NCI-H69 (cell line): ENCODE measurements around the gene PRM2.
"Not testable (repeated sequence)": the region's sequence is repeated elsewhere in the genome, so short reads cannot be mapped to it uniquely, and the experiment has no call there.

Source experiments
- DNase-seq: peaks from one replicate; lab custom pipeline; 2025; lab: John Stamatoyannopoulos, UW

PRM2 gene

DNA sequence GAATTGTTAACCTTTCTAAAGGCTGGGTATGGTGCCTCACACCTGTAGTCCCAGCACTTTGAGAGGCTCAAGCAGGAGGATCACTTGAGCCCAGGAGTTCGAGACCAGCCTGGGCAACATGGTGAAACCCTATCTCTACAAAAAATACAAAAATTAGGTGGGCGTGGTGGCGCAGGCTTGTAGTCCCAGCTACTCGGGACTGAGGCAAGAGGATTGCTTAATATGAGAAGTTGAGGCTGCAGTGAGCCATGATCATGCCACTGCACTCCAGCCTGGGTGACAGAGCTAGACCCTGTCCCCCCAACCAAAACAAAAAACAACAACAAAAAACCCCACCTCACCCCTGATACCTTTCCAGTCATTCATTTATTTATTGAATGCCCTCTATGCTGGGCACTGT lies 13.4 kb upstream of the PRM2 start:
- not testable (repeated sequence) for DNase-seq

DNA sequence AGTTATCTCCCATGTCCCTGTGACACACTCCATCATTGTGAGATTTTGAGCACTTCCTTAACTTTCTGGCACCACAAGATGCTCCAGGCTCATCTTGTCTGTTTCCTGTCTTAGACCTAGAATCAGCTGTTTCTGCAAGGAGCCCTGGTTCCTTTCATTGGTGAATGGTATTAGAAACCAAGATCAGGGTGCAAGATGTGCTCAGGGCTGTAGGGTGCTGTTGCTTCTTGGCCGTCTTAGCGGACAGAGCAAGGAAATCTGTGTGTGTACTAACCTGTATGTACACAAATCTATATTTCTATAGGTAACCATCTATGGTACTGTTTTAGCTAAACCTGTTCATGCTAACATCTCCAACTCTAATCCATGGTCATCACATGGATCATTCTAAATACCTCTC lies 12.9 kb upstream of the PRM2 start:
- no peak for DNase-seq

DNA sequence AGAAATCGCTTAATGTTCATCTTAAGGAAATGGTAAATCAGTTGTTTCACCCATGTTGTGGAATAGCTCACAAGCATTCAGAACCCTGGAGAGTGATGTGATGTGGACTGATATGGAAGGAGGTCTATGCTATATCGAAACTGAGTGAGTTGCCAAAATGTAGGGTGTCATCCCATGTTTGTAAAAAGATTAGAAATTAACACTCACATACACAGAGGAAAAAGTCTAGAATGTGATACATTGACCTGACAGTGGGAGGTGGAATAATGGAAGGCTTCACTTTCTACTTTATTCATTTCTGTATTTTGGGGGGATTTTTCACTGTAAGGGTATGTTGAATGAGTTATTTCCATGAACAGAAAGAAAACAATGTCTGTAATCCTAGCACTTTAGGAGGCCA lies 9.6 kb upstream of the PRM2 start:
- no peak for DNase-seq

DNA sequence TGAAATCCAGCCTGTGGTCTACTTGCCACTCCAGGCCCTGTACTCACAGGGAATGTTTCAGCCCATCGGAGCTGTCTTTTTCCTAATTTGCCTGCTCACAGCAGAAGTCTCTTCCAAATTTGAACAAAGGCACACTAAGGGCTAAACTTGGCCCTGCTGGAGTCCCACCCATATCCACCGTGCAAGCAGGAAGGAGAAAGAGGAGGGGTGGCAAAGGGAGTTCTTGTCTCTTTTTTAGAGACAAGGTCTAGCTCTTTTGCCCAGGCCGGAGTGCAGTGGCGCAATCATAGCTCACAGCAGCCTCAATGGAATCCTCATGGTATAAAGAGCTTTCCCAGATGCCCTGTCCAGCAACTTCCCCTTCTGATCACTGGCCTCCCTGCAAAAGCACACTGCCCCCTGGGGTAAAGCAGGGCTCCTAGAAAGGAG lies 7.6 kb upstream of the PRM2 start:
- no peak for DNase-seq

DNA sequence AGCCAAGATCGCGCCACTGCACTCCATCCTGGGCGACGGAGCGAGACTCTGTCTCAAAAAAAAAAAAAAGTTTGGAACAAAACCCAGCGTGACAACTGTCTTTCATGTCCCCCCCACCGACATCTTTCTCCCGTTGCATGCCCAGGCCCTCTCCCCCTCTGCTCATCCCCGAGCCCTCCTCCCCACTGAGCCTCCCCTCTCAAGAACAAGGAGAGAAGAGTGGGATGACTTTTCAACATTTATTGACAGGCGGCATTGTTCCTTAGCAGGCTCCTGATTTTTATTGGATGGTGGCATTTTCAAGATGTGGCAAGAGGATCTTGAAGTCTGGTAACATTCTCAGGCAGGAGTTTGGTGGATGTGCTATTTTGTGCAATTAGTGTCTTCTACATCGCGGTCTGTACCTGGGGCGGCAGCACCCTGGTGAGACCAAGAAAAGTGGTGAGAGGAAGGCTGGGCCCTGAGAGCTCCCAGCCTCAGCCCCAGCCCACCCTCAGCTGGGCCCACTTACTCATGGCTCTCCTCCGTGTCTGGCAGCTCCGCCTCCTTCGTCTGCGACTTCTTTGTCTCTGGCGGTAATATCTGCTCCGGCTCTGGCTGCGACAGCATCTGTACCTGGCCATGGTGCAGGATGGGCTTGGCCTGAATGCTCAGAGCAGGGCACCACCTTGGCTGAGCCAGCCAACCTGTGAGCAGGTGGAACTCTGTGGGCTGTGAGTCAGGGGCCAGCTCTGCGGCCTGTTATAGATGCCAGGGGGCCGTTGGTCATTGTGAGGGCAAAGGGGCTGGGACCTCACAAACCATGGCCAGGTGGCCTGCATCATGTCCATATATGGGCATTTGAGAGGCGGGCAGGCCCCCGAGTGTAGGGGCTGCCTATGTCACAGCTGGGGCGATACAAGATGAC lies 4.6 kb upstream of the PRM2 start, which contains the start of gene PRM1:
TSS of gene PRM1 (minus strand) at position 715 of the 907 bp plus-strand sequence. CDS start at position 623, 92 bp downstream.
- DNase-seq: no peak

DNA sequence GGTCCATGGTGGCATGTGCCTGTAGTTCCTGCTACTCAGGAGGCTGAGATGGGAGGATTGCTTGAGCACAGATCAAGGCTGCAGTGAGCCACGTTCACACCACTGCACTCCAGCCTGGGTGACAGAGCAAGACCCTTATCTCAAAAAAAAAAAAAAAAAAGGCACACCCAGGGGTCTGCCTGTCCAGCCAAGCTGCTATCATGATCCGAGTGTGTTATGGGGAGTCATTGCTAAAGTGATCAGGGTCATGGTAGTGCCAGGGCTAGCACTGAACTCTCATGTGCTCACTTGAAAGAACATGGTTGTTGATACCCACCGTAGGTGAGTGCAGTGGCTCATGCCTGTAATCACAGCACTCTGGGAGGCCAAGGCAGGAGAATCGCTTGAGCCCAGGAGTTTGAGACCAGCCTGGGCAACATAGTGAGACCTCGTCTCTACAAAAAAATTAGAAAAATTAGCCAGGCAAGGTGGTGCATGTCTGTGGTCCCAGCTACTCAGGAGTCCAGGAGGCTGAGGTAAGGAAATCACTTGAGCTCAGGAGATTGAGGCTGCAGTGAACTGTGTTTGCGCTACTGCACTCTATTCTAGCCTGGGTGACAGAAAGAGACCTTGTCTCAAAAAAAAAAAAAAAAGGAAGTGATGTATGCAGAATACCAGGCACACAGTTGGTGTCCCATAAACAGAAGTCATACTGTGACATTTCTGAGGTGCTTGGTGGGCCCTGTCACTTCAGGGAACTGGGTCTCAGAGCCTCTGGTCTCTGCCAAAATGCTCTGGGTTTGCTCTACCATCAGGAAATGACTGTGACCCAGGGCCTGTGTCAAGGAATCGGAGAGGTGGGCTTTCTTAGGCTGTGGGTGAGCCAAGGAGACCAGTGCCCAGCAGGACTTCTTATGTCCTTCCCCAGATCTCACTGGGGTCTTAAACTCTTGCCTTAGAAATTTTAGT lies 2.7 kb upstream of the PRM2 start:
- no peak for DNase-seq

DNA sequence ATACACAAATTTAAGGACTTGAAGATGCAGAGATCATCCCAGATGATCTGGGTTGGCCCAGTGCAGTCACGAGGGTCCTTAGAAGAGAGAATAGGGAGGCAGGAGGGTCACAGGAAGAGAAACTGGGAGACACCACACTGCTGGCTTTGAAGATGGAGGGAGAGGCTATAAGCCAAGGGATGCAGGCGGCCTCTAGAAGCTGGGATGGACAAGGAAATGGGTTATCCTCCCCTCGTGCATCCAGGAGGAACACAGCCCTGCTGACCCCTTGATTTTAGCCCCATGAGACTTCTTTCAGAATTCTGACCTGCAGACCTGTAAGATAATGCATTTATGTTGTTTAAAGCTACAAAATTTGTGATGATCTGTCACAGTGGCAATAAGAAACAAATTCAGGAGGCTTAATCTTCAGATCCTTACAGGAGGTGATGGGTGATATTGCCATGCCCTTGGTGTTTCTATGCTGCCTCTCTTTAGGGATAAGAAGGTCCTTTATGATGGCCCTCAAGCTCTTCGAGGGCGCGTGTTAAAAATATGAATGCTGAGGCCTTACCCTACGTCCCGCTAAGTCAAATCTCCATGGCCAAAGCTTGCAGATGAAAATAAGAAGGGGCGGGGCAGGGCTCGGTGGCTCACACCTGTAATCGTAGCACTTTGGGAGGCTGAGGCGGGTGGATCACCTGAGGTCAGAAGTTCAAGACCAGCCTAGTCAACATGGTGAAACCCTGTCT lies 1.5 kb upstream of the PRM2 start:
- DNase-seq: no peak

DNA sequence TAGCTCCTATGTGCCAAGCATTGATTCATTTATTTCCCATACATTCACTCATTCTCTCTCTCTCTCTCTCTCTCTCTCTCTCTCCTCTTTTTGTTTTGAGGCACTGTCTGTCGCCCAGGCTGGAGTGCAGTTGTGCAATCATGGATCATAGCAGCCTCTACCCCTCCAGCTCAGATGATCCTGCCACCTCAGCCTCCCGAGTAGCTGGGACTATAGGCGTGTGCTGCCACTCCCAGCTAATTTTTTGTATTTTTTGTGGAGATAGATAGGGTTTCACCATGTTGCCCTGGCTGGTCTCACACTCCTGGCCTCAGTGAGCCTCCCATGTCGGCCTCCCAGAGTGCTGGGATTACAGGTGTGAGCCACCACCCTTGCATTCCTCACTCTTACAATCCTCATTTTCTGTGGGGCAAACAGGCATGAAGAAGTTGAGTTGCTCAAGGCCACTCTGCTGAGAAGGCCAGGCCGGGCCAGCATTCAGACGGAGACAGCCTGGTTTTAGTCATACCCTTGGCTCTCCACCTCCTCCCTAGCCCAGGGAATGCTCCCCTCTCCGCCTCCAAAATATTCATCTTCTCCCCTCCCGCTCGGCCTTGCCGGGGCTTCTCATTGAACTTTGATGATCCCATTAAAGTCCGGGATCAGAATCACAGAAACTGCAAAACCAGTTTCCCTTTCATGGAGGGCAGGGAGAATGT lies 765 bp upstream of the PRM2 start:
- DNase-seq: no peak

DNA sequence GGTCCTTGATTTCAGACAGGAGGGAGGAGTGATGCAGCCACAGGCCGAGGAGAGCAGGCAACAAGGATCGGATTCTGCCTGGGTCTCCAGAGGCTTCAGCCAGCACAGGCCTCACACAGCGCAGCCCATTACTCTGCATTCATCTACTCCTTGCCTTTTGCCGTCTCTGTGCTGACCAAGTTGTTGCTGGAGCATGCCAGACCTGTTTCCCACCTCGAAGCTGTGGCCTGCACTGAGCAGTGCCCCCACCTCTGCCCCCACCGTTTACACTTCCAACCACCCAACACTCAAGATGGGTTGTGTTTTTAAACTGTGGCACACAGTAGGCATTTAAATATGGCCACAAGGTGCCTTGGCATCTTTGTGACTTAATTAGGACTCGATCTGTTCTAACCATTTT lies 1.3 kb downstream of the PRM2 start:
- DNase-seq: no peak

DNA sequence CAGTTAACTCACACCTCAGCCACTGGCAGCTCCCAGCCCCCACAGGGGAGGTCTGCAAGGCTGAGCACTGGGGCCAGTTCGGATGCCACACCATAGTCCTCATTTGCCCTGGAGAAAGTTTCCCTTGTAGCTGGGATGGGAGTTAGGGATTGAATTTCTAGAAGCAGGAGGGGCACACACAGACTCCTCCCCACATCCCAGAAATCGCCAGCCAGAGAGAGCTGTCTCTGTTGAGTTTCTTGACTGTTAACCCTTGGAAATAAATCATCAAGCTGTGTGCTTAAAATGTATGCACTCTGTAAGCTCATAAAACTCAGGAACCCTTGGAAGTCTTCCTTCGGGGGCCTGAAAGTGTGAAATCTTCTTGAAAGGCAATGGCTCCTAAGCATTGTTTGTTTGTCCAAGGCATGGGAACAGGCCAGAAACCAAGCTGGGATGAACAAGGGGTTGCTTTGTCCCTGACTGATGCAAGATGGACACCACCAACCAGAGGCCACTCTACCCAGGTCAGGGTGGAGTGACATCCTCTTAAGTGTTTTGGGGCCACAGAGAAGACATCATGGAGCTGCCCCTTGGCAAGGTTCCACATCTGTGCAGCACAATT lies 2.5 kb downstream of the PRM2 start:
- no peak for DNase-seq

DNA sequence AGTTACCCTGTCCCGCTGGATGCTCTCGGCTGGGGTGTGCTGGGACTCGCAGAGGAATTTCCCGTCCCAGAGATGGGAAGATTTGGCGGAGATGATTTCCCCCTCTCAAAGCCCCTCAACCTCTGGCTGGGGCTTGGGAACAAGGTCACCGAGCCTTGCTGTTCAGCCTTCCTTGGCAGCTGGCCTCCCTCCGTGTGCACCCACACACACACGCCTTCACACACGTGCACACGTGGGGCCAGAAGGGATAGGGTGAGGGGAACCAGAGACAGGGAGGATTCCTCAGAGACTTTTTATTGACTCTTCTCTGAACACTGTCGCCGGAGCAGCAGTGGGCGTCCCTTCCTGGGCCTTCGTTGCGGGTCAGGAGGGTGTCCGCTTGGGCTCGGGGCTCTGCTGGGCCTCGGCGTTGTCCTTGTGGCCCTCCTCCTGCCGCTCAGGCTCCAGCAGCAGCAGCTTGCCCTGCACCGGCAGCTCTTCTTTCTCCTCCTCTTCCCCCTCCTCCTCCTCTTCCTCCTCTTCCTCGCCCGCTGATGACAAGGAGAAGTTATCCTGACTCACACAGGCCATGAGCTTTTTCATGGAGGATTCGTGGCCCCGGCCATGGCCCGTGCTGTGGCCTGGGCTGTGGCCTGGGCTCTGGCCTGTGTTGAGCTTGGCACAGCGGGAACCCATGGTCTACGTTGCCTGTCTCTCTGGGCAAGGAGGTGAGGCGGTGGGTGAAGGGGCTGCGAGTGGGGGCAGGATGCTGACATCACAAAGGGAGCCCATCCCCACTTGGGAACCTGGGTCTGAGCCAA lies 3.2 kb downstream of the PRM2 start, which contains the start of gene PRM3:
TSS of gene PRM3 (minus strand) at position 709 of the 800 bp plus-strand sequence. CDS start at position 675, 34 bp downstream.
- no peak for DNase-seq

DNA sequence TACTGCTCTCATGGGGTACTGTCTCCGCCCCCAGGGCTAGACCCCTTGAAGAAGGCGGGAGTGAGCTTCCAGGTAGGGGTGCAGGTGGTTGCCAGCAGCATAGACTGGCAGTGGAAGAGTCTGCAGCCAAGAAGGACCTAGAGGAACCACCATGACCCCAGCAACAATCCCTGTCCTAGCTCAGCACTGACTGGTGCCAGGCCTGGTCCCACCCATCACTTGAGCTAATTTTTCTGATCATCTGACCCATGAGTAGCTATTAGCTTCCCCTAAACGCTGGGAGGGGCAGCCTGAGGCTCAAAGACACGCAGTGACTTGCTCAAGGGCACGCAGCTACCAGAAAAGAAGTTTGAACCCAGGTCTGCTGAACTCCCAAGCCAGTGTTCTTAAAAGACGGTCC lies 3.8 kb downstream of the PRM2 start:
- no peak for DNase-seq

DNA sequence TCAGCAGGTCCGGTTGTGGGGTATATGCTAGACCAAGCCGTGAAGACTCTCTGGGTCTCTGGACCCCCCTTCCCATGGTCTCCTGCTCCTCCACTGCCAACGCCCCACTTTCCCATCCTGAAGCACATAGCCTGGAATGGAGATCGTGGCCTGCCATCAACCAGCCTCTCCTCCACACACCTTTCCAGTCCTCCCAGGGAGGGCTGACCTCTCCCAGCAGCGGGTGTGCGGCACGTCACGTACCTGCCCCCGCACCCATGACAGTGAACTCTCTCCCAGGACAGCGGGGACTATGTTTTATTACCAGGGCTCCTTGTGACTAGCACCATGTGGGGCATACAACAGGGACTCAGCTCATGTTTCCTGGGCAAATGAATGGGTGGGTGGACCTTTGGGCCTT lies 4.7 kb downstream of the PRM2 start:
- no peak for DNase-seq

DNA sequence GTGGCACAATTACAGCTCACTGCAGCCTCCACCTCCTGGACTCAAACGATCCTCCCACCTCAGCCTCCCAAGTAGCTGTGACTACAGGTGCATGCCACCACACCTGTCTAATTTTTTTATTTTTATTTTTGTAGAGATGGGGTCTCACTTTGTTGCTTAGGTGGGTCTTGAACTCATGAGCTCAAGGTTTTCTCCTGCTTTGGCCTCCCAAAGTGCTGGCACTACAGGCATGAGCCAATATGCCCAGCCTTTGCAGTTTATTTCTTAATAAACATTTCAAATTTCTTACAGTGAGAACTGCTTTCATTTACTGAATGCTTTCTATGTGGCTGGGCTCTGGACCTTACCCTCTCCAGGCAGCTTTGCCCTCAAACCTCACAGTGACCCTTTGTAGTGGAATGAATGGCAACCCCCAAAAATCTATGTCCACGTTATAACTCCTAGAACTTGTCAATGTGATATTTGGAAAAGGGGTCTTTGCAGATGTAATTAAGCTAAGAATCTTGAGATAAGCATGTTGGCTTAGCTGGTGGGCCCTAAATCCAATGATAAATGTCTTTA lies 5.6 kb downstream of the PRM2 start:
- no peak for DNase-seq

DNA sequence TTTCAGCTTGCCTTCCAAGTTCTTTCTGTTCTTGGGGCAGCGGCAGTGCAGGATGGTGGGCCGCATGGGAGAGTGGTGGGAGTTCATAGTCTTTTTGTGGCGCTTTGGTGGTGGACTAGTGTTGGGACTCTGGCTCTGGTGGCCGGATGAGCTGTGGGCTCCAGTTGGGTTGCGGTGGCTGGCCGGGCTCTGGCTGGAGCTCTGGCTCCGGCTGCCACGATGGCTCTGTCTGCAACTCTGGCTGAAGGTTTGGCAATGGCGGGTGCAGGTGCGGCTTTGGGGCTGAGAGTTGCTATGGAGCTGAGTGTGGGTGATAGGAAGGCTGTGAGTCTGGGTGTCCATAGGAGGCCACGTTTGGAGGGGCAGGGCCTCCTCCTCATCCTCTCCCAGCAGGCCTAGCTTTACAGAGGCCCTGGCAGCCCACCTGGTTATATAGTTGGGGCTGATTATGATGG lies 7.3 kb downstream of the PRM2 start, which contains the start of gene TNP2:
TSS of gene TNP2 (minus strand) at position 405 of the 455 bp plus-strand sequence. CDS start at position 342, 63 bp downstream.
- no peak for DNase-seq

DNA sequence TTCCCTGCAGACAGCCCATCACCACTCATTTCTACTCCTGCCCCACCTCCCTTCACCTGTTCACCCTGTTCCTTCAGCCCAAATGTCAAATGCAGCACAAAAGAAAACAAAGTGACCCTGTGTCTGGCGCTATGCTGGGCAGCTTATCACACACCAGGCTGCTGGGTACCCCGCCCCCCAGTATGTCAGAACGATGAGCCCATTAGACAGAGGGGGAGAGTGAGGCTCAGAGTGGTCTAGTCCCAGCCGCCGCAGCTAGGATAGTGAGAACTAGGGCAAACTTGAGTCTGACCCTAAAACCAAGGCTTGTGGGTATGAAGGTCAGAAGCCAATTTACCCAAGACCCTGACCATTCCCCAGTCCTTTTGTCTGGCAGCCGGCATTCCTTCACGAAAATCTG lies 11.2 kb downstream of the PRM2 start:
- DNase-seq: no peak

DNA sequence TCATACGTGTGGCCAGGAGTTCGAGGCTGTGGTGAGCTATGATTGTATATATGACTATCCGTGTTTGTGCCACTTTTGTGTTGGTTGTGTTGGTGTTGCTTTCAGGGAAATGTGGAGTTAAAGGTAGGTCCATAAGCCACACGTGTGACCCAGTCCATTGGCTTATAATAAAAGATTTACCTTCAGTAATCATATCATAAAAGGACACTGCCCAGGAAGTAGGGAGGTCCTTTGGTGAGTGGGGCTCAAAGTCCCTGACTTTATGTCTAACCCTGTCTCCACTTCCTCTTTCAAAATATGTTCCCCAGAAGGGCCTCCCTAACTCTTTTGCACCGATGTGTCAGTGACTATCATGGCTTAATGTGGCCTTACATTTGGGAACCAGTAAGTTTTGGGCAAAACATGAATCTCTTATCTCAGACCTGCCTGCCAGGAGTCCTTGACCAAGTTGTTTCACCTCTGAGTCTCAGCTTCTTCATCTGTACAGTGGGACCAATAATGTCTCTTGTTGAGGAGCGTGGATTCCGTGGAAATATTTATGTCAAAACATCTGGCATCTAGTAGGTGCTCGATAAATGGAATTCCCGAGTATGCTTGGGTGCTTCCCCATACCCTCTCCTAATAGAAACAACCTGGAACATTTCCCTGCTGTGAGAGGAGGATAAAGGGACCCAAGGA lies 12.0 kb downstream of the PRM2 start:
- no peak for DNase-seq

DNA sequence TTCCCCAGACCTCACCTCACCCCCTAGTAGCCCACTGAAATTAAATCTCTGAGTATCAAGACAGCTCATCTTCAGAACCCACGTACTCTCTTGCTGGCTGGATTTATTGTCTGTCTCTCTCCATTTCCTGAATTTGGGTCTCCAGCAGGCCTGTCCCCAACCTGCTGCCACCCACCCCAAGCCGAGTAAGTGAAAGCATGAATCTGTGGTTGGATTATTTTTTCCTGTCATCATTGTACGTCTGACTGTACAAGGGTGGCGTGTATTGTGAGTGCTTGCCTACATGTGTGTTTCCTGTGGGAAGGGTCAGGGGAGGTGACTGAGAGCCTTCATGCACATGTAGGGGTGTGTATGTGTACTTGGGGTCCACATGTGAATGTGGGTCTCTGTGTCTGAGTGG lies 12.5 kb downstream of the PRM2 start:
- no peak for DNase-seq

DNA sequence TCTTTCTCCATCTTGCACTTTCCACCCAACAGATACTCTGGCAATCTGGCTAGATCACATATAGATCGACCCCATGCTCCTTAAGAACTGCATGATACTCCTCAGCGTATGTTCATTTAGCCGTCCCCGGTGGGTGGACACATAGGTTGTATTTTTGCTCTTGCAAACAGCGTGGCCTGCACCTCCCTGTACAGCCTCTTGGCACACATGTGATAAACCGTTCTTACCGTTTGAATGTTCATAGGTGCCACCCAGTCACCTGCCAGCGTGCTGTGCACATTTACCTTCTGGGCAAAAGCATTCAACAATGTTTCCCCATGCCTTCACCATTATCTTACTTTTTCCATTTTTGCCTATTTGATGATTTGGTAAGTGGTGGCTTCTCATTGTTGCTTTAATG lies 13.4 kb downstream of the PRM2 start:
- no peak for DNase-seq
